Measurements from ENCODE around the gene AP4S1.

- TF ChIP-seq GATA2 (IDR thresholded peaks at IDR 0.05; ENCODE audit: low read depth, low read length) (no peak), GATA3 (IDR thresholded peaks at IDR 0.05; ENCODE audit: low read depth, low read length) (no peak)
These were observed 13.2 kb downstream of the AP4S1 start for GRCh38 chr14:31038521-31039166.
